Measurements from ENCODE around the gene NPRL2.
A peak's percentile ranks its signal among the peaks of the same experiment; 100 is the strongest.

NPRL2 gene

GRCh38 chr3:50356553-50356952, 6.0 kb upstream of the NPRL2 start:
- in situ Hi-C loops (cut with HindIII; ENCODE audit: low sequenced_read_pairs), result no loop called here
- no peak for DNase-seq (ENCODE audit: low read depth, low spot score)
- TF ChIP-seq CTCF (IDR thresholded peaks at IDR 0.05; ENCODE audit: low read depth, low read length), result no peak

GRCh38 chr3:50355829-50356552, 5.4 kb upstream of the NPRL2 start:
- no peak for TF ChIP-seq CTCF (IDR thresholded peaks at IDR 0.05; ENCODE audit: low read depth, low read length)
- H3K4me3 ChIP-seq (ENCODE audit: low read depth, low read length), result no peak overlapping the region
- no peak for DNase-seq (ENCODE audit: low read depth, low spot score)
- in situ Hi-C loops (cut with HindIII; ENCODE audit: low sequenced_read_pairs), result no loop called here

More at GRCh38 chr3:50356553-50356952, 6.0 kb upstream of the NPRL2 start:
- peak overlapping the region; percentile 88 for H3K4me3 ChIP-seq (ENCODE audit: low read depth, low read length)

GRCh38 chr3:50354850-50355249, 4.3 kb upstream of the NPRL2 start:
- DNase-seq (ENCODE audit: low read depth, low spot score), result no peak
- in situ Hi-C loops (cut with HindIII; ENCODE audit: low sequenced_read_pairs), result no loop called here
- TF ChIP-seq CTCF (IDR thresholded peaks at IDR 0.05; ENCODE audit: low read depth, low read length), result no peak
- H3K4me3 ChIP-seq (ENCODE audit: low read depth, low read length), result no peak overlapping the region

GRCh38 chr3:50354186-50354764, 3.7 kb upstream of the NPRL2 start:
- DNase-seq (ENCODE audit: low read depth, low spot score), result no peak
- in situ Hi-C loops (cut with HindIII; ENCODE audit: low sequenced_read_pairs), result no loop called here
- TF ChIP-seq CTCF (IDR thresholded peaks at IDR 0.05; ENCODE audit: low read depth, low read length), result no peak
- no peak overlapping the region for H3K4me3 ChIP-seq (ENCODE audit: low read depth, low read length)

GRCh38 chr3:50353245-50354004, 2.9 kb upstream of the NPRL2 start:
- H3K4me3 ChIP-seq (ENCODE audit: low read depth, low read length), result no peak overlapping the region
- no peak for TF ChIP-seq CTCF (IDR thresholded peaks at IDR 0.05; ENCODE audit: low read depth, low read length)
- in situ Hi-C loops (cut with HindIII; ENCODE audit: low sequenced_read_pairs), result no loop called here
- DNase-seq (ENCODE audit: low read depth, low spot score), result no peak

- TF ChIP-seq CTCF (IDR thresholded peaks at IDR 0.05; ENCODE audit: low read depth, low read length), result peak; percentile 39
- no peak for DNase-seq (ENCODE audit: low read depth, low spot score)
- in situ Hi-C loops (cut with HindIII; ENCODE audit: low sequenced_read_pairs), result no loop called here
- H3K4me3 ChIP-seq (ENCODE audit: low read depth, low read length), result no peak overlapping the region
Observed at GRCh38 chr3:50352781-50353180, 2.2 kb upstream of the NPRL2 start.

Measured in astrocyte of the spinal cord (primary cell).